NCI-H1048 (cell line): ENCODE measurements around the gene LHFPL3.
A peak's percentile ranks its signal among the peaks of the same experiment; 100 is the strongest.
"Not testable (repeated sequence)": the region's sequence is repeated elsewhere in the genome, so short reads cannot be mapped to it uniquely, and the experiment has no call there.

ENCODE experiments used
- DNase-seq: peaks from one replicate; lab custom pipeline; 2025; lab: John Stamatoyannopoulos, UW

Gene LHFPL3

DNA sequence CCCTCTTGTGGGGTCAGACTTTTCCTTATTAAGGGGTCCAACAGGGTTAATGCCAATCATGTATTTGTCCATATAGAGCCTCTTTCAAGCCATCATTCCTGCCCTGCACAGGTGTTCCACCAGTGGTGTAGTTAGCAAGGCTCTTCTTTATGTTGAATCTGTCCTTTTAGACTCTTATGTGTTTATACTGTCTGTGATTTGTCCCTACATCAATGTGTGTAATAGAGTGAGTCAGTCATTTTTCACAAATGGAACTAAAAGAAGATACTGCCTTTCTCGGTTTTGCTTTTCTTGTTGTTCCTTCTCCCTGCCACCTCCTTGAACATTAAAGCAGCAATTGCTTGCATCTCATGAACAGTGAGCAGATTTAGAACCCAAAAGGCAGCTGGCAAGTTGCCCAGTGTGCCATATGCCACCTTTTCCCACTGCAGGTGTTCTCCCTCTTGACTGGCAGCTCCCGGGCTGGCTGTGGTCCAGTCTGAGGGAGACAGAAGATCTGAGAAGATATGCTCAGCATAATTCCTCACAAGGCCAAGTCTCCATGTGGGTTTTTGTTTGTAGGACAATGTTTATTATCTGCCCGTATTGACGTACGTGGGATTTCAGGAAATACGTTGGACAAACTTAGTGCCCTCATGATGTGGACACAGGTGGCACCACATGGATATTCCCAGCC is 154.1 kb downstream of the LHFPL3 start:
- DNase-seq, result no peak

DNA sequence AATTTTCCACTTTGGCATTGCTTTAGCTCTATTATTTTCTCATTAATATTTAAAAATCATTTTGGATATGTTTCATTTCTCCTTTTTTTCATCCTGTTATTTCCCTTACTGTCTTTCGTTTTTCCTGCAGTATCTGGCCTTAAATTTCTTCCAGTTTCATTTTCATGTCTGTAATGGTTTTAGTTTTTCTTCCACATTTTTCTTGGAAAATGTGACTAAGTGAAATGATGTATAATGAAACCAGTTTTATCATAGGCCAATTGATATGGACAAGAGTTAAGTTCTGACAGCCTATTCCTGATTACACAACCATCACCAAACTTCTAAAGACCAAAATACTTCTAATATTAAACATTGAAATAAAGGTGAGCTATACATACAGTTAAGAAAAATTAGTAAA is 158.5 kb downstream of the LHFPL3 start:
- DNase-seq, result no peak

DNA sequence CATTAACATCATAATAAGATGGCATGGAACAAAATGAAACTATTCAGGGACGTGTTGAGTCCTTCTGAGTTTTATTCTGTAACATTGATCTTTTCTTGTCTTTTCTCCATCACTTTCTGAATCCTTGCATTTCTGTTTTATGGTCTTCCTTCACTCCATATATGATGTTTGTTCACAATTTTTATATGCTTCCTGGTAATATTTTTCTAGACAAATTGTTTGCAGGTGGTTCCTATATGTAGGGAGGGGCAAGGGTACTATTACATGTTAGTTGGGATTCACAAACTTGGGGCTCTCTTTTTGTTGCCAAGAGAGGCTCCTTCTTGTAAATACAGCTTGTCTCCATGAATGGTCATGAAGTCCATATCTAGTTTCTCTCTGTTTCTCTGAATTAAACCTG is 159.2 kb downstream of the LHFPL3 start:
- DNase-seq, result no peak

- DNase-seq, result no peak
These were observed 169.1 kb downstream of the LHFPL3 start for GRCh38 chr7:104497379-104497967.

DNA sequence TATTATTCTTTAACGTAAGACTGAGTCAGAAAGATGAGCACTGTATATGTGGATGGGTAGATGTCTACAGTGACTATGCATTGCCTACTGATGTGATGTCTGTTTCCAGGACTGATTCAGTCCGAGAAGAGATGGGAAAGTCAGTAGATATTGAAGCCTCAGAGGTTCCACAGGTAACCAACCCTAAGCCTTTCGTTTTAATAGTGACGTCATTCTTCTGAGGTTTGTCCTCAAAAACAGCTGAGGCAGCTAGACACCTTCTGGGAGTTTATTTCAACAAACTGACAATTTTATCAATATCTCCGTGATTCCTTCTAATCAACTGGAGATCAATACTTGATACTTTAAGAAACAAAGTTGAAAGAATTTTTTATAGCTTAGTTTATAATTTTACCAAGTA is 171.6 kb downstream of the LHFPL3 start:
- no peak for DNase-seq

DNA sequence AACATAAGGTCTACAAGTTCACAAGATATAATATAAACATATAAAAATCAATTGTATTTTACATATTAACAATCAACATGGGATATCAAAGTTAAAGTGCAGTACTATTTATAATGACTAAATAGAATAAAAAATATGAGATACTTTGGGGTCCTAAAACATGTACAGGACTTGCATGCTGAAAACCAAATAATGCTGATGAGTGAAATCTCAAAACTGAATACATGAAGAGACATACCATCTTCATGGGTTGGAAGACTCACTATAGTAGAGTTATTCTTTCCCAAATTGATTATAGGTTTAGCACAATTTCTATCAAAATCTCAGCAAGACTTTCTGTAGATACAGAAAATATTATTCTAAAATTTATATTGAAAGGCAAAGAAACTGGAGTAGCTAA is 181.5 kb downstream of the LHFPL3 start:
- DNase-seq, result no peak

DNA sequence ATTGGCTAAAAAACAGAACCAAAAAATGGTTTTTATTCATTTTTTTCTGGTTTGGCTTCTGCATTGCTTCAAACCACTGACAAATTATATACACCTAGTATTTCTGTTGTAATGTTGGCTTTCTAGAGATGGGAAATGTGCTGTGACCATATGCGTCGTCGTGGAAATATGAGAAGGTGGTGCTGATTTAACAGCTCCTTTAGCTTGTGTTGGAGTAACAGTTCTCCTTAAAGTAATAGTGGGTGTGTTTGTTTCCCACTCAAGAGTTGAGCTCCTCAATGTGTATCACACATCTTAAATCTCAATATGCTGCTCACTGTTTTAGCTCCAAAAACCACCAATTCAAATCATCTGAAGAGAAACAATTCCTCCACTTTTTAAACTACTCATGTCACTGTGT is 196.4 kb downstream of the LHFPL3 start:
- DNase-seq, result no peak

DNA sequence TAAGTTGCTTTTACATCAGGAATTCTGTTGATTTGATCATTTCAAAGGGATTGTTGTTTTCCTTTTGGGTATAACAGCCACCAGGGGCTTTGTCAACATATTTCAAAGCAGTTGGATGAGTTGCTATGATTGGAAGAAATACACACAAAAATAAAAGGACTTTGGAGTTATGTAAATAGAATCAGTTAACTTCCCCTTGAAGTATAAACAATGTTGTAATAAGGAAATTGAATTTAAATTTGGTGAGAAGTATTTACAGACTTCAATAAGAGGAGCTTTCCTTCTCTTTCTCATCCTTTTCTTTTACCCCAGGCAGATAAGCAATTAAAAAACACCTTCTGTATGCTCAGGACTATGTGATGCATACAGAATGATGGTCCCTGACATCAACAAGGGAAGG is 199.7 kb downstream of the LHFPL3 start:
- no peak for DNase-seq

- DNase-seq, result no peak
These were observed 201.2 kb downstream of the LHFPL3 start for GRCh38 chr7:104529567-104529966.

DNA sequence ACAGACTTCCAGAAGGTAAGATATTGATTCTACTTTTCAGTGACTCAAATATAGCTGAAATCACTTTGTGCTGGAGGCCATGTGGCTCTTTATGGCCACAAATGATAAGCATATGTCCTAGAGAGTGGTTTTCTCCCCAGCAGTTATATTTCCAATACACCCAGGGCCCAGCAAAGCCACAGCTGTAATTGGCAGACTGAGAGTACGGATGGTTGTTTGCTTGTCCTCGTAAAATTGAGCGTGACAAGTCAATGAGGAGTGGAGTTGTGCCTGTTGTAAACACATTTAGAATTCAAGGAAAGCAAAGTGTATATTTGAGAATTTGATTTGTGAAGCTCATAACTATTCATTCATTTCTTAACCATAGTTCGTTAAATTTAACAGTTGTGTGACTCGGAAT is 201.8 kb downstream of the LHFPL3 start:
- no peak for DNase-seq

- no peak for DNase-seq
These were observed 205.7 kb downstream of the LHFPL3 start for GRCh38 chr7:104534149-104534548.

GRCh38 chr7:104535841-104536240 is 207.4 kb downstream of the LHFPL3 start:
- DNase-seq, result no peak

- DNase-seq, result no peak
These were observed 208.6 kb downstream of the LHFPL3 start for GRCh38 chr7:104536956-104537355.

GRCh38 chr7:104538152-104538551 is 209.7 kb downstream of the LHFPL3 start:
- no peak for DNase-seq

DNA sequence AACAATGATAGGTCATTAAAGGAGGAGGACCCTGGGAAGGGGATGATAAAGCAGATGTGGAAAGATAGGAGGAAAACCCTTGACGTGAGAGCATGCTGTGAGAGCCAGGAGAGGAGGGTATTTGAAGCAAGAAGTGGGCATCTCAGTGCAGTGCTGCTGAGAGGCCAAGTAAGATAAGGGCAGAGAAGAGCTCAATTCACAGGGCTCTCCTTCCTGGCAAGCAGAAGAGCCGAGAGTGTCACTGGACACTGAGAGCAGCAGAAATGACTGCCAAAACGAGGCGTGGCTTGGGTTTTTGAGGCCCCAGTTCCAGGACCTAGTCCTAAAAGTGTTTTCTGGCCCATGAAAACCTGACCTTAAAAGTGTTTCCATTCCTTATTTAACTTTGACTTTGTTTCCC is 213.5 kb downstream of the LHFPL3 start:
- no peak for DNase-seq

DNA sequence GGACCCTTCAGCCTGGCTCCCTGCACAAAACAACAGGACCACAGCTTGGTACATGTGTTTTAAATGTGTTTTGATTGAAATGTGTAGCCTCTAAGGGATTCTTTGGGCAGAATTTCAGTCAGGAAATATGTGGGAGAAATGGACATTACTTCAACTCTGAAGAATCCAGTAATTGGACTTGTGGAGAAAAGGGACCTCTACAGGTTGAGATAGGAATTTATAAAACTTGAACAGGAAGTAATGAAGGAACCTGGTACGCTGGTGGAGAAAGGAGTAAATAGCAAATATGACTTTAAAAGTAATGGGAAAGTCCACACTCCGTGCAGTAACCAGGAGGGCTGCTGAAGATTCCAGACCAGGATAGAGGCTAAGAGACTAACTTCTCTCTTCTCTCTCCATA is 220.5 kb downstream of the LHFPL3 start:
- peak; percentile 3 for DNase-seq

- no peak for DNase-seq
These were observed 222.0 kb downstream of the LHFPL3 start for GRCh38 chr7:104550362-104550761.

- no peak for DNase-seq
These were observed 222.8 kb downstream of the LHFPL3 start for GRCh38 chr7:104551226-104551625.

DNA sequence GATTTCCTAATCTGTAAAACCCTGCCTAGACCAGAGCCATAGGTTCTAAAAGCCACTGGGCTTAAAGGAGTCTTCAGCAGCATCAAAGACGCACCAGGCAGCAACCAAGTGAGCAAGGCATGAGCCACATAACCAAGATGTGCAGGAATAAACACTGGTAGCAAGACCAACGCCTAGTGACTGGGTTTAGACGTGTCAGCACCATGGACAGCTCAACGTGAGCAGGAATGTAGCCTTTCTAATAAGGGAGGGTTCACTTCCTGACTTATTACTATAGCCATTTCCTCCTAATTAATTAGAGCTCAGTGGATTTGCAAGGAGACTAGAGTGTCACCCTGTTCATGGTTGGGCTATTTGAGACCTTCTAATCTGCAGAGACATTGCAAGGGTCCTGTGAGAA is 223.7 kb downstream of the LHFPL3 start:
- peak; percentile 43 for DNase-seq

GRCh38 chr7:104553074-104553473 is 224.7 kb downstream of the LHFPL3 start:
- no peak for DNase-seq

DNA sequence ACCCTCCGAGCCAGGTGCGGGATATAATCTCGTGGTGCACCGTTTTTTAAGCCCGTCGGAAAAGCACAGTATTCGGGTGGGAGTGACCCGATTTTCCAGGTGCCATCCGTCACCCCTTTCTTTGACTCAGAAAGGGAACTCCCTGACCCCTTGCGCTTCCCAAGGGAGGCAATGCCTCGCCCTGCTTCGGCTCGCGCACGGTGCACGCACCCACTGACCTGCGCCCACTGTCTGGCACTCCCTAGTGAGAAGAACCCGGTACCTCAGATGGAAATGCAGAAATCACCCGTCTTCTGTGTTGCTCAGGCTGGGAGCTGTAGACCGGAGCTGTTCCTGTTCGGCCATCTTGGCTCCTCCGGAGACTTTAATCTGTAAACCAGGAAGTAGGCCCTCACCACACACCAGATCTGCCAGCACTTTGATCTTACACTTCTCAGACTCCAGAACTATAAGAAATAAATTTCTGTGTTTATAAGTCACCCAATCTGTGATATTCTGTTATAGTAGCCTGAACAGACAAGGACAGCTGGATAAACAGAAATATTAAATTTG is 235.0 kb downstream of the LHFPL3 start:
- DNase-seq, result not testable (repeated sequence)

DNA sequence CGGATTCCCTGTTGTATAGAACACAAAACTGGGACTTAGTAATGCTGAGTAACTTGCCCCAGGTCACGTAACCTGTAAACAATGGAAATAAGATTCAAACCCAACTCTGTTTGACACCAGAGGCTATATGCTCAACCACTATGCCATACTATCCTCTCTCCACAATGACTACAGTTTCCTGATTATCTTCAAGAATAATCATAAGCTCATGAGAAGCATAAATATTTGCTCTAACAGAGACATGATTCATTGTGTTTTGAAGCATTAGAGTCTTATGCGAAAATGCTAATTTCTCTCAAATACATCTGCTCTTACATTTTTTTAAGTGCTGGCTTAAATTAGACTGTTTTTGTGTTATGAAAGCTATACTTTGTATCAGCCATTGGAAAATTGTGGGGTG is 241.3 kb downstream of the LHFPL3 start:
- DNase-seq, result no peak

- no peak for DNase-seq
These were observed 244.2 kb downstream of the LHFPL3 start for GRCh38 chr7:104572554-104572953.

DNA sequence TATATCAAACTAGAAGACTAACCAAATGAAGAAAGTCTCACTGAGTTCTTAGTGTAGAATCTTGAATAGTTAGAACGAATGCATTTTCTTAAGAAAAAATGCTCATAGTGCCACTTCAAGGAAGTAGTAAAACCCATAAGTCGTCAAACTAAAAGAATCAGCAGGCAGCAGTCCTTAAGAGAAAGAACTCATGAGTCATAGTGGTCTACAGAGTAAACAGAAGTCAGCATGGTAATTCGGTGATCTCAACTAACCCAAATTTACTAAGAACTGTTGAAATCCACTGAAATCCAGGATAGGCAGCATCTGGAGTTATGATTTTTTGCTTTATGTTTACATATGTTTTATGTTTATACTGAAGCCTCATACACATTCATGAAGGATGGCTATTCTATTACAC is 256.2 kb downstream of the LHFPL3 start:
- no peak for DNase-seq
